Left kidney (tissue), 2 donors: Measurements from ENCODE around the gene LTBP1. TPM values are rescaled to one million over a fixed set of nuclear protein-coding genes. Genes with fewer than 3 reads are reported as not detected.

Source experiments
- DNase-seq: peaks from one replicate; pipeline ENCODE4 v3.0.0-alpha.2; 2013
- polyA plus RNA-seq: library from polyadenylated mRNA; unstranded; fragments of 120-200 nt; gene quantifications from one replicate; pipeline ENCODE4 v1.2.1, GENCODE V29; 2013; ENCODE audit not compliant: insufficient read length

LTBP1 gene
- polyA plus RNA-seq, 1 donor: 85.2 TPM

DNA sequence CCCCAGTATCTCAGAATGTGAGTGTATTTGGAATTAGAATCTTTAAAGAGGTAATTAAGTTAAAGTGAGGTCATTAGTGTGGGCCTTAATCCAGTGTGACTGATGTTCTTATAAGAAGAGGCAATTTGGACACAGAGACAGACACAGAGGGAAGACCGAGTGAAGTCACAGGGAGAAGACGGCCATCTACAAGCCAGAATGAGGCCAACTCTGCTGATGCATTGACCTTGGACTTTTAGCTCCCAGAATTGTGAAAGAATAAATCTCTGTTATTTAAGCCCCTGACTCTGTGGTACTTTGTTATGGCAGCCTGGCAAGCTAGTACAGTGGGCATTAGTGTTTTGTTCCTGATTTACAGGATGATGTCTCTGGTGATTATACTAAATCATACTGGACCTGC, 64.6 kb downstream of the LTBP1 start:
- no peak for DNase-seq

DNA sequence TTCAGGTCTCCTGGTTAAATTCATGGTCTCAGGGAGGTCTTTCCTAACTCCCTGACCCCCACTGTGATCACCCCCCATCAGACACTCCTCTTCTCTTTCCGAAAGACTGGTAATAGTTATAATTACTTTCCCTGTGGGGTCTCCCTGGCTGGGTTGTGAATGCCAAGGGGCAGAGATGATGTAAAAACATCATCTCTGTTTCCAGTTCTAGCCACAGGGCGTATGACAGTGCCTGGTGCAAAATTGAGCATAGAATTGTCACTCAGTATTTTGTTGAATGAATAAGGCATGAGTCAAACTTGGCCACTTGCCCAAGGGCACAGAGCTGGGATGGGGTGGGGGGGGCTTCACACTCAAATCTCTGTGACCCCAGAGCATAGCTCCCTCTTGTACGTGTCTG, 65.2 kb downstream of the LTBP1 start:
- no peak for DNase-seq

DNA sequence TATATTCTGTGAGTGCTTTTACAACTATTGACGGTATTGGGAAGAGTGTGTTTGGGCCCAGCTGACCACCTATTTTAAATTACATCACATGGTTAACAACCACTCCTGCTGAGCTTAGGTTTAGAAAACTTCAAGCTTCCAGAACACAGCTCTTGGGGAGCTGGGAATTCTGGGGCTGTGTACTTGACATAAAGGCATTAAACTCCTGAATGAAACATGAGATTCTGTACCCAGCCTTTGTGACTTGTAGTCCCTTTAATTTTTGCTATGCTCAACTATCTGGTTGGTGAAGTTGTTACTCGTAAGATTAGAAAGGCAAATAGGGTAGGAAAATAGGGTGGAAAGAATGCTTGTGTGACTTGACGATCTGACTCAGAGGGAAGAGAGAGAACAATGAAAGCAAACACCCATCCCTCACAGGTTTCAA, 66.9 kb downstream of the LTBP1 start:
- no peak for DNase-seq

DNA sequence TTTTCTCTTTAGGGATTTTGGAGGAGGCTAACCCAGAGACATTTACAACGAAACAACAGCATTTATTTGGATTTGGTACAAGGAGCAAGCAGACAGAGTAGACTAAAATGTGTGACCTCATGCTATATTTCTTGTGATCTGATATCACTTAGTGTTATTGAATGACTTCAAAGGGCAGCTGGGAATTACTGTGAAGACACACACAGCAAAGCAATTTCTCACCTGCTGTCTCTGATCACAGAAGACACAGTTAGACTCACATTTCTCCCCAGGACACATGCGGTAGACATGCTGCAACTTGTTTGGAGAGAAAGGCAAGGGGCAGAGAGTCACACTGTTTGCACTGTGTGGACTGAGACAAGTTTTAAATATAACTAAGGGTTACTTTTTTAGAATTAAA, 67.5 kb downstream of the LTBP1 start:
- DNase-seq: no peak

DNA sequence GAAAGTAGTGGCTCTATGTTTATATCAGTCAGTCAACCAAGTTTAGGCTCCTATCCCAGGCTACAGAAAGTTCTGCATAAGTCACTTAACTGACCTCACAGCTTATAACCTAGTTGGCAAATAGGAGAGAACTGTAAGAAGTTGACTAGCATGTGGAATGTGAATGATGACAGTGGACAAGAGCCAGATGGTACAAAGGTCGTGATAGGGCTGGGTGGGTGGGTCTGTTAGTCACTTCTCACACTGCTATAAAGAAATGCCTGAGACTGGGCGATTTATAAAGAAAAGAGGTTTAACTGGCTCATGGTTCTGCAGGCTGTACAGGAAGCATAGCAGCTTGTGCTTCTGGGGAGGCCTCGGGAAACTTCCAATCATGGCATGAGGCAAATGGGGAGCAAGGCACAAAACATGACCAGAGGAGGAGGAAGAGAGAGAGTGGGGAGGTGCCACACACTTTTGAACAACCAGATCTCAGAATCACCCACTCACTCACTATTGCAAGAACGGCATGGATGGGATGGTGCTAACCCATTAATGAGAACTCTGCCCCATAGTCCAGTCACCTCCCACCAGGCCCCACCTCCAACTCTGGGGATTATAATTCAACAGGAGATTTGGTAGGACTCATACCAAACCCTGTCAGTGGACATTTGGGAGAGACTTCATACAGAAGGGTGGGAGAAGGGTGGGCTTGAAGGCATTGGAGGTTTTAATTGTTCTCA, 68.8 kb downstream of the LTBP1 start:
- DNase-seq: no peak

DNA sequence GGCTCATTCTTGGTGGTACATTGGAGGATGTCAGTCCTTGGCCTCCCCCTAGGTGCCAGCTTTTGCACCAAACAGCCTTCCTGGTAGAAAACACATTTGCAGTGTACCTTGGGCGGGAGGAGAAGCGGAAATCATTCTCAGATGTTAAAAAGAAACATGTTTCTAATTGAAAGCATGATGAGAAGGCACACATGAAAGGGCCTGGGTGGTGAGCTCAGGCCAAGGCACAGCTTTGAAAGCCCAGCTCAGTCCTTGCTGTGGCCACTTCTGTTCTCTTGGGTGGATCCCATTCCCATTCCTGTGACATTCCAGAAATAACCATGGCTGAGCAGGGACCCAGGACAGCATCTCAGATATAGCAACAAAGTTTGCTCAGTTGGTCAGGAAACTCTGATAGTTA, 71.5 kb downstream of the LTBP1 start:
- no peak for DNase-seq

DNA sequence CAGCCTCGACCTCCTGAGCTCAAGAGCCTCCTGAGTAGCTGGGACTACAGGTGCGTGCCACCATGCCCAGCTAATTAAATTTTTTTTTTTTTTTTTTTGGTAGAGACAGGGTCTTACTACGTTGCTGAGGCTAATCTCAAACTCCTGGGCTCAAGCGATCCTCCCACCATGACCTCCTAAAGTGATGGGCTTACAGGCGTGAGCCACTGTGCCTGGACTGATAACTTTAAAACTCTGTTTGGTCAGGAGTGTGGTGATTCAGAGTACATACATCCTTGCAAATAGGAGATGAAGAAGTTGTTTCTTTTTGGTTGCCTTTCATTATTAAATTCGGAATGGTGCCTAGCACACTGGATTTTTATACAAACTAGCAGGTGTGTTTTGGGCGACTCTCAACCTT, 73.0 kb downstream of the LTBP1 start:
- DNase-seq: no peak

DNA sequence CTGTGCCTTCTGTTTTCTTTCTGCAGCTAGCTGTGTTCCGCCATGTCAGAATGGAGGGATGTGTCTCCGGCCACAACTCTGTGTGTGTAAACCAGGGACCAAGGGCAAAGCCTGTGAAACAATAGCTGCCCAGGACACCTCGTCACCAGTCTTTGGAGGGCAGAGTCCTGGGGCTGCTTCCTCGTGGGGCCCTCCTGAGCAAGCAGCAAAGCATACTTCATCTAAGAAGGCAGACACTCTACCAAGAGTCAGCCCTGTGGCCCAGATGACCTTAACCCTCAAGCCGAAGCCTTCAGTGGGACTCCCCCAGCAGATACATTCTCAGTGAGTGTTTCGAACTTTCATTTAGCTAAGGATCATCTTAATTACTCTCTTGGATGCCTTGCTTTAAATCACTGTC, 74.1 kb downstream of the LTBP1 start:
- DNase-seq: no peak

DNA sequence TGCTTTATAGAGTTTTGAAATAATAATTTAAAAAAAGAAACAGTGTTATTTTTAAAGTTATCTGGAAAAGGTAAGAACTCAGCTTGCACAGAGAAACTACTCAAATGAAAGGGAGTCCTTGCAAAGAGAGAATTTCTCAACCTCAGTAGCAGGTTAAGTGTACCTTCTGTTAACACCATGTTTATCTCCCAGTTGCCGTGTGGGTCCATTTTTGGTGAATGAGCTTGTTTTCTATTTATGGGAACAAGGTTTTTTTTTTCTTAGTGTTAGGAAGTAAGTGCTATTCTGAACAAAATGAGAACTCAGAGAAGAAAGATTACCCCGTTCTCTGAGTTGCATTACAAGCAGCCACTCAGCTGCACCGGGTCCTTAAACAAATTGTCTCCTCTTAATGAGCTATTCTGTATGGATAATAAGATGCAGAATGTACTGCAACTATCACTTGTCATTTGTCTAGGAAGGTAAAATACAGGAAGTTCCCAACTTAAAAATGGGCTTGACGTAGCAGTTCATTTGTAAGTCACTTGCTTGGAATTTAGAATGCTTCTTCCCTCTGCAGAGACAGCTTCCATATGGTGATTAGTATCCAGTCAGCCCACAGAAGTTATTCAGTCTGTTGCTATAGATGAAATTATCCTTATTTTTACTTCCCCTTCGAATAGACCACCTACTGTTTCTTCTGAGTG, 74.9 kb downstream of the LTBP1 start:
- peak; percentile 46 for DNase-seq

DNA sequence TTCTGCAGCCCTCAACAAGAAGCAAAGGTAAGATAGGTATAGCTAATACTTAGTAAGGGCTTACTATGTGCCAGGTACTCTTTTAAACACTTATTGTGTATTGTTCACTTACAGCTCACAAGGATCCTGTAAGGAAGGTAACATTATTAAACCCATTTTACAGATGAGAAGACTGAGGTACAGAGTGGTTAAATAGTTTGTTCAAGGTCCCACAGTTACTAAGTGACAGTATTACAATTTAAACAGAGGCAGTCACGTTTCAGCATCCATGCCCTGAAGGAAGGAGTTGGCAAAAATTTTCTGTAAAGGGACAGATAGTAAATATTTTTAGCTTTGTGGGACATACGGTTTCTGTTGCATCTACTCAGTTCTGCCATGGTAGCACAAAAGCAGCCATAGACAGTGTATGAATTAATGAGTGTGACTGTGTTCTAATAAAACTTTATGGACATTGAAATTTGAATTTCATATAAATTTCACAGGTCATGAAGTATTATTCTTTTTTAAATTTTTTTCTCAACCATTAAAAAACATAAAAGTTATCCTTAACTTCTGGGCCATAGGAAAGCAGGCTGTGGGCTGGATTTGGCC, 75.7 kb downstream of the LTBP1 start:
- DNase-seq: no peak

DNA sequence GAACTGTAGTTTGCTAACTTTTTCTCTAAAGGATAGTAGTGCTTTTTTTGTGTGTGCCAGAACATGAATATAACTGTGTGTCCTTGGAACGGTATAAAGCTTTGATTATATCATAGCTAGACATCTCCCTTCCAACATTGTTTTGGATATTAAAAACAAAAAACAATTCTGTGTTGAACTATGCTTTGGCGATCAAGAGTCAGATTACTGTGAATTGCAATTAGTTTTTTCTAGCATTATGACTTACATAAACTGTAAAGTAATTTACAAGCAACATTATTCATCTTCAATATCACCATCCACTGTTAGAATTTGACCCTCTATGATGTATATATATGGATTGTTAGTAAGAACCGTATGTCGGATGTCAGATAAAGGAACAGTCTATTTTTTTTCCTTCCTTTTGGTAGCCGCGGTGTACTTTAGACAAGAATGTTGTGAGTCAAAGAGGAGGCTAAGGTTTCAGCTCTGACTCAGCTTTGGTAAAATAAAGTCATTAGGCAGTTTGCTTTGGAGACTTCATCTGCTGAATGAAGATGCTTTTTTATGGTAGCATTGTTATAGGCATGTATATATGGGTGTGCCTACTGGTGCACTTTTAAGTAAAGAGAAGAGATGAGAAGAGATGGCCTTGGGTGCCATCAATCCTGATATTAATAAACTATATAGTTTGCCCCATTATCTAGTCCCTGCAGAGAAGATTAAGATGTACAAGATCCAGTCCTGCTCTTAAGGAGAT, 76.4 kb downstream of the LTBP1 start:
- no peak for DNase-seq

DNA sequence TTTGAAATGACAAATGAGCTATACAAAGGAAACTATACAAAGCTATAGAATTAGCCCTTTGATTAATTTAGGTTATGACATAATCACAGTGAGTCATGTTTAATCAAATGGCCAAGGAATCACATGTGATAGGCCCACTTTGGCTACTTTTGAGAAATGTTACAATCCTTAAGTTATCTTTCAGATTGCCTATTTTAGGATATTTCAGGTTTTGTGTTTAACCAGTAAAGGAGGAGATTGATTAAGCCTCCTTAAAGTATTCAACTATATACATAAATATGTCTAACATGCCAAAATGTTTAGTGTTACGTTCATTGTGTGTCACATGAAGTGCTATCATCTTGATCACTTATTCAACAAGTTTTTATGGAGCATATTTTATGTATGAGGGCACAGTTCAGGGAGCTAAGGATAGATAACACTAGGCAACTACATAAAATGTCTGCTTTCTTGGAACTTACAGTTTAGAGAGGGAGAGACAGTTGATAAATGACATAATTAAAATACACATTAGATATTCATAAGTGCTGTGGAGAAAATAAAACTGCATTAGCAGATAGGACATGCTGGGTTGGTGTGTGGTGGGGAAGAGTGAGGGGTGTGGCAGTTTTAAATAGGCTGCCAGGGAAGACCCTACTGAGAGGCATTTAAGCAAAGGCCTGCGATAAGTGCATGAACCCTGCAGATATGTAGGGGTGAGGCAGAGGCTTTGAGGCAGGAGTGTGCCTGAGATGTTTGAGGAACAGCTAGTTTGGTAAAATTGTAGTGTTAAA, 77.2 kb downstream of the LTBP1 start:
- no peak for DNase-seq

DNA sequence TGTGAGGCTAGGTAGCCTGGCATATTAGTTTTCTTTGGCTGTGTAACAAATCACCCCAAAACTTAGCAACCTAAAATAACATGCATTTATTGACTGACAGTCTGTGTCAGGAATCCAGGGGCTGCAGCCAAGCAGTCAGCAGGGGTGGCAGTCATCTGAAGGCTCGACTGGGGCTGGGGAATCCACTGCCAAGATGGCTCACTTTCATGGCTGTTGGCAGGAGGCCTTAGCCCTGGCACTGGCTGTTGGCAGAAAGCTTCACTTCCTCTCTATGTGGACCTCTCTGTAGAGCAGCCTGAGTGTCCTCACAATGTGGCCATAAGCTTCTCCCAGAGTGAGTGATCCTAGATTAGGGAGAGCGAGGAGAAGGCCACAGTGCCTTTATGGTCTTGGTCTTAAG, 78.0 kb downstream of the LTBP1 start:
- DNase-seq: no peak

DNA sequence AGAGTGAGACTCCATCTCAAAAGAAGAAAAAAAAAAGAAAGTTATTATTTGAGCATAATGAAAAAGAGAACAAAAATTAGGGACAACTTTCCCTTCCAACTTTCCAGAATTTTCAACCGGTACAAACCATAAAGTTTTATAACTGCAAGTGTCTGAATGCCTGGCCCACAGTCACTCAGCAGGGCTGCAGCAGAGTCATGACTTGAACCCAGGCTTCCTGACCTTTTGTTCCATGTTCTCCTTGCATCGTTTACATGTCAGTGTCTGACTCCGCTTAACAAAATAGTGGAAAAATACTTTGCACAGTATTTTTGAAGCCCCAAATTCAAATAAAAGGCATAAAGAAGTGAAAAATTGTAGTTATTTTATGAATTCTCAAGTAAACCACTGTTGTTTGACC, 82.7 kb downstream of the LTBP1 start:
- DNase-seq: no peak

DNA sequence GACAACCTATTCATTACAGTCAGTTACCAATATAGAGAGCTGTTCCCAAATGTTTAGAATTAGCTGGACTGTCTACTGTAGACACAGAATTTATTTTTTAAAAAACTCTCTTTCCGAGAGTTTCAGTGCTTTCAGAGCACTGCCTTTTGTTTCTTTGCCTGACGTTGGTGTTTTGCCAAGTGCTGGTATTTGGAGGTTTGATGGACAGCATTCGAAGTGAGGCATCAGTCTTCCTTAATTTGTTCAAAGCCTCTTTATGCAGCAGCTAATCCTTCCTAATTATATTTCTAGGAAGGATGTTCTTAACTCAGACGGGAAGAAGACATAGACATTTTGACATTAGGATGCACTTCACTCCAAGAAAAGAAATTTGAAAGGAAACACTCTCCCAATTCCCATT, 83.2 kb downstream of the LTBP1 start:
- DNase-seq: no peak

DNA sequence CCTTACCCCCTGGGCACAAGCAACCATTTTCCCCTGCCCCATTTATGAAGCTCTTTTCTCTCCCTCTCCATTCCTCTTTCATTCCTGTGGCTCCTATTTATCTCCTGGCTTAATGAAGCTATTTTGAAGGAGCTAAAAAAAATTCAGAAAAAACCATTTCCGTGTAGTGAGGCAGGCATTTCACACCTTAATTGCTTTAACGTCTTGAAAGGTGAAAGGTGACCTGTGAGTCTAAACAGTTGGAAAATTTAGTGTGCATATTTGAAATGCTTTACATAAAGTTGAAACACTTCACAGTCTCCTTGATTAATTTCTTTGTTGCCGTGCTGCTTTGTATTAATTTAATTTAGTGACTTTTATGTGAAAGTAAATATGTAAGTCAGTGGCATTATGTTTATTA, 83.6 kb downstream of the LTBP1 start:
- DNase-seq: no peak

DNA sequence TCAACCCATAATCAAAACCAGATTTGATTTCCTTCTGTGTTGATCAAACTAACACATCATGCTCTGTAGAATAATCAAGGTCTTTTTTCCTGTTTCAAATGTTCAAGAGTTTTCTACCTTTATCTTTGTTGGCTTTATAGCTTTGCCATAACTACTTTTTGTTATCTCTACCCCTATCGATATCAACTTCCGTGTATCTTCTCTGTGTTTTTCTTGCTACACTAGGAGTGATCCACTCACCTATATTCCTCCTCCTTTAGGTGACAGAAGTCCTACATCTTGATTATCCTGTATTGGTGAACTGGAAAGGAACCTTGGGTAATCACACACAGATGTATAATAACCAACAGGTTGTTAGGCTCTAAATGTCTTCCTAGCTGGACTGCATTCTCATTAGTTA, 85.5 kb downstream of the LTBP1 start:
- DNase-seq: no peak

DNA sequence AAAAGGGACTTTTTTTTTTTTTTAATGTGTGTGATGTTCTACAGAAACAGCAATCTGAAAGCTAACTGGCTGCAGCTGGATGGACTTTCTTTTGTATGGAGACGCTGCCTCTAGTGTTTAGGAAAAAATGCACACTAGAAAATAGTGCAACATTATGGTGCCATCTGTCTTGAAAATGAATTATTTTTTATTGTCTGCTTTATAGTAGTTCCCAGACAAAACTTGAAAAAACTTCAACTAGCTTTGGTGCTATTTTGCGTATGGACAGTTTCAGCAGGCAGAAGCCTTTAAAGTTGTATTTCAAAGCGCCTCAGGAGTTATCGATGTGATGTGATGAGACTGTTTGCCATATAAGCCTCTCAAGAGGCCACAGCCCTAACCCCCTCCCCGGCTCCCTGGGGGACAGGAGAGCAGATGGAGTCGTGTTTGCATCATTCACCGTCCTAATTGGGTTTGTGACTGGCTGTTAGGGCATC, 86.9 kb downstream of the LTBP1 start:
- peak; percentile 57 for DNase-seq

DNA sequence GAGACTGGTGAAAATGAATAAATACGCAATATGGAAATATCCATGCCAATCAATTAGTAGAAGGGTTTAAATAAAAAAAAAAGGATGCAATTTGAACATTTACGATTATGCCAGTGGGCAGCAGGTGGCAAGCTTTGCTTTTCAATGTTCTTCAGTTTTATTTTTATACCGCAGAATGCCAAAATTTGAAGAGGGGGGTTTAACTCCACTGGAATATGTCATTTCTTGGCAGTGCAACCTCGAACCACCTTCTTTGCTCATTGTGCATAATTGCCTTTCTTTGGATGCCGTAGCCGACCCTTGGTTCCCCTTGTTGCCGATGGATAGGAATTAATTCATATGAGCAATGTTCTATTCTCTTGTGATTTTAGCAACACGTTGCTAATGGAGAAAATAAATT, 88.0 kb downstream of the LTBP1 start:
- no peak for DNase-seq

DNA sequence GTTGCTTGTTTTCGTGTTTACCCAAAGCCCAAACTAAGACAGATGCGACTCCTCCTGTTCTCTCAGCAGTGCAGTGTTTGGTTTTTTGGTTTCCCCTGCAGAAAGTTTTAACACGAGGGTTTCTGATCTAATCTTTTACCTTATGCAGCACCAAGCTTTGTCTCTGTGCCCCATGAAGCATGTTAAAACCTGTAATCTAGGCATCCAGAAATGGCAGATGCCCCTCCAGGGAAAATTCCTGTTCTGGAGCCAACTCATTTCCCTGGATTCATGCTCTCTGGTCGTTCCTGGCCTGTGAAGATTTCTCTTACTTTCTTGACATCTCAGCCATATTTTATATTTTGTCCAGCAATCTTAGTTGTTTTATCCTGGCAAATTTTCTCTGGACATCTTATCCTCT, 91.5 kb downstream of the LTBP1 start:
- DNase-seq: no peak

DNA sequence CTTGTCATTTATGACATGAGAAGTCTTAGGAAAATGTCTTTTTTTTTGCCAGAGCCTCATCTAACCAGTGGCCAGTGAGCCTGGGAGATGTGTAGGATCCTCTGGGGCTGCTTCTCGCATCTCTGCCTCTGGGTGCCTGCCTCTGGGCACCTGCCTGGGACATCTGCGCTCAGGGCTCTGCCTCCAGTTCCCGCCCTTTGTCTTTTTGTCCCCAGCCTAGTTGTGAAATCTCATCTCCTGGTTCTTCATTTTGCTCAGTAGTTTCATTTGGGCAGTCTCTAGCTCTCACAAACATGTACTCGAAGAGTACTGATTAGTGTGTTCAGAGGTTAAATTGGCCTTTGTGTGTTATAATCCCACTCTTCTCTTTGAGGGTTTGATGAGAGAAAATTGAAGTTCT, 92.0 kb downstream of the LTBP1 start:
- DNase-seq: no peak

DNA sequence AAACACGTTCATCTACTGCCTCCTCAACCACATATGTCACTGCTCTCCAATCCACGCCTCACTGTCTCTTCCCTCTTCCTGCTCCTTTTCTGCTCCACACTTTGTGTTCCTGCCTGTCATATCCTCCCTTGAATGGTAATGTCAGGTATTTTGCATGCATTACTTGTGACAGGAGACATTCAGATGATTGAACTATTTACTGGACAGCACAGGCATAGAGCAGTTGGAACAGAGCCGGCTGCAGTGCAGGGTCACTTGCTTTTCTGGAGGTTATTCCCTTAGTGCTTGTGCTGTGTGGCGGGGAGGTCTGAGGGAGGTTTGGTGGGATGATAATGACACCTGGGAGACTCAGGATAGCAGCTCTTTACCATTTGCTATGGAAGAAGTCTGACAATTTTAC, 93.8 kb downstream of the LTBP1 start:
- DNase-seq: no peak
